Measurements from ENCODE around the gene HIBCH. TPM values are rescaled to one million over a fixed set of nuclear protein-coding genes. Genes with fewer than 3 reads are reported as not detected.

Gene HIBCH
- polyA plus RNA-seq, 1 donor (not counting 4 experiments of a cell fraction or from before 2014, with no cell fraction given), result 19.4 TPM

GRCh38 chr2:190267302-190267701 lies 52.3 kb downstream of the HIBCH start:
- H3K4me2 ChIP-seq (ENCODE audit: control insufficient read depth, extremely low read depth, insufficient read depth, low read depth, low read length), result peak overlapping the region; percentile 39
- H2AFZ ChIP-seq (ENCODE audit: control insufficient read depth, low read length), result no peak overlapping the region
- dilution Hi-C loops (cut with MboI; ENCODE audit: extremely low pct_ligation_motif_present, low sequenced_read_pairs), result no loop called here
- H3K27me3 ChIP-seq (ENCODE audit: control insufficient read depth, extremely low read depth, insufficient read depth, low read length), result no peaks in the 10 kb centered on the region
- no peaks in the 10 kb centered on the region for H3K79me2 ChIP-seq (ENCODE audit: control insufficient read depth, insufficient read depth, low read length)
- no peak for DNase-seq (ENCODE audit: low read depth, low spot score)
- no peak overlapping the region for H3K9ac ChIP-seq (ENCODE audit: control insufficient read depth, extremely low read depth, insufficient read depth, low read length)
- FAIRE-seq, result peak; percentile 5
- no peaks in the 10 kb centered on the region for H3K9me3 ChIP-seq (ENCODE audit: control insufficient read depth, low read depth, low read length)
- H3K27ac ChIP-seq (ENCODE audit: control insufficient read depth, insufficient read depth, low read length), result peak overlapping the region; percentile 7
- H3K4me3 ChIP-seq (ENCODE audit: control insufficient read depth in 2 of 3, extremely low read depth in 1 of 3, insufficient read depth in 2 of 3, low read depth in 1 of 3, low read length in 3 of 3), result no peak overlapping the region
- no peaks in the 10 kb centered on the region for H3K36me3 ChIP-seq (ENCODE audit: control insufficient read depth in 2 of 2, extremely low read depth in 1 of 2, insufficient read depth in 2 of 2, low read length in 2 of 2)
- H3K9me1 ChIP-seq (ENCODE audit: control insufficient read depth, extremely low read depth, insufficient read depth, low read length), result no peaks in the 10 kb centered on the region
- no peaks in the 10 kb centered on the region for H4K20me1 ChIP-seq (ENCODE audit: control insufficient read depth, extremely low read depth, insufficient read depth, low read length)
- no peak for TF ChIP-seq CTCF (optimal IDR thresholded peaks at IDR 0.05 in 1 of 3, IDR thresholded peaks at IDR 0.05 in 1 of 3, conservative IDR thresholded peaks at IDR 0.05 in 1 of 3; ENCODE audit: extremely low read depth in 1 of 3, insufficient read depth in 2 of 3, low read length in 3 of 3)
- TF ChIP-seq EZH2 (IDR thresholded peaks at IDR 0.05; ENCODE audit: low read length), result no peak
- peaks cover 6% of the 10 kb centered on the region for H3K4me1 ChIP-seq (ENCODE audit: control insufficient read depth, extremely low read depth, insufficient read depth, low read length)

- no peak for TF ChIP-seq EZH2 (IDR thresholded peaks at IDR 0.05; ENCODE audit: low read length)
- TF ChIP-seq CTCF (optimal IDR thresholded peaks at IDR 0.05 in 1 of 3, IDR thresholded peaks at IDR 0.05 in 1 of 3, conservative IDR thresholded peaks at IDR 0.05 in 1 of 3; ENCODE audit: extremely low read depth in 1 of 3, insufficient read depth in 2 of 3, low read length in 3 of 3), result no peak
- Histone ChIP-seq H2AFZ (ENCODE audit: control insufficient read depth, low read length) (no peak overlapping the region), H3K4me3 (ENCODE audit: control insufficient read depth in 2 of 3, extremely low read depth in 1 of 3, insufficient read depth in 2 of 3, low read depth in 1 of 3, low read length in 3 of 3) (no peak overlapping the region), H4K20me1 (ENCODE audit: control insufficient read depth, extremely low read depth, insufficient read depth, low read length) (no peaks in the 10 kb centered on the region), H3K9me3 (ENCODE audit: control insufficient read depth, low read depth, low read length) (no peaks in the 10 kb centered on the region), H3K27me3 (ENCODE audit: control insufficient read depth, extremely low read depth, insufficient read depth, low read length) (no peaks in the 10 kb centered on the region), H3K79me2 (ENCODE audit: control insufficient read depth, insufficient read depth, low read length) (no peaks in the 10 kb centered on the region), H3K9me1 (ENCODE audit: control insufficient read depth, extremely low read depth, insufficient read depth, low read length) (no peaks in the 10 kb centered on the region), H3K36me3 (ENCODE audit: control insufficient read depth in 2 of 2, extremely low read depth in 1 of 2, insufficient read depth in 2 of 2, low read length in 2 of 2) (no peaks in the 10 kb centered on the region), H3K4me2 (ENCODE audit: control insufficient read depth, extremely low read depth, insufficient read depth, low read depth, low read length) (no peak overlapping the region), H3K9ac (ENCODE audit: control insufficient read depth, extremely low read depth, insufficient read depth, low read length) (no peak overlapping the region), H3K27ac (ENCODE audit: control insufficient read depth, insufficient read depth, low read length) (no peak overlapping the region), H3K4me1 (ENCODE audit: control insufficient read depth, extremely low read depth, insufficient read depth, low read length) (peaks cover 6% of the 10 kb centered on the region)
- no peak for DNase-seq (ENCODE audit: low read depth, low spot score)
- FAIRE-seq, result no peak
- dilution Hi-C loops (cut with MboI; ENCODE audit: extremely low pct_ligation_motif_present, low sequenced_read_pairs), result no loop called here
Observed at GRCh38 chr2:190266314-190266713, 53.3 kb downstream of the HIBCH start.
